ENCODE results near the gene ADGRD1. TPM values are rescaled to one million over a fixed set of nuclear protein-coding genes. Genes with fewer than 3 reads are reported as not detected.

ADGRD1 gene
- total RNA-seq, 1 experiment from 2014 or later: 0.77 TPM

DNA sequence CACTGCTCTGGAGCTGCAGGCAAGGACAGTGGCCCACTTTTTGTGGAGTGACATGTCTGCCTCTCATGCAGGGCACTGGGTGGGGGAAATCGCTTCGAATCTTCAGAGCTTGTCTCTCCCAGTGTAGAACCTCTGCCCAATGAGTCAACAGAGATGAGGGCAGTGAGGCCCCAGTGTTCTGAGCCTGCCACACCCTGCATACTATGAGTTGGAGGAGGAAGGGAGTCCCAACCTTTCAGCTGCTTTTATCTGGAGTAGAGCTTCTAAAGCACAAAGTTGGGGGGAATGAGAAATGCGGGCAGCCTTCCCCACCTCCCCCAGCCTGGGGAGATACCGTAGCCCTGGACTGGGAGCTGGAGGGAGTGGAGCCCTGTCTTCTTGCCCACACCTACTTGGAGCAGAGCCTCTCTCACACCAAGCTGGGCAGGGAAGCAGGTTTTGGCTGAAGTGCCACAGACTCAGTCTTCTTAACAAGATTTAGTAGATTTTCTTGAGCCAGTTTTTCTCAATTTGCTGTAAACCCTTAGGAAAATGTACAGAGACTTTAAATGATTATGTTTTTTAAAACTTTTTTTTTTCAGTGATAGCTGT is 159.1 kb downstream of the ADGRD1 start:
- no peaks in the 10 kb centered on the region for H3K36me3 Mint-ChIP-seq
- peaks cover 4% of the 10 kb centered on the region; the same call in 1 of the 2 replicates for H3K27me3 Mint-ChIP-seq (ENCODE audit: low read depth)
- H3K9me3 Mint-ChIP-seq: no peaks in the 10 kb centered on the region
- CTCF ChIA-PET: interaction anchor here (1.2 to 9.1 kb wide), 4 partner anchors 7 to 197 kb away, joined by 6 to 98 read pairs (median 14); no protein-coding TSS in a partner anchor
- no peak for ATAC-seq
- no peak overlapping the region for H3K4me3 Mint-ChIP-seq
- peaks cover 13% of the 10 kb centered on the region for H3K4me1 Mint-ChIP-seq
- POLR2A ChIA-PET: no interaction called here
- no peak for DNase-seq (ENCODE audit: low spot score)
- no peak for TF ChIP-seq FOXK1 (CRISPR knock-in tag; IDR thresholded peaks at IDR 0.05)
- no peak for TF ChIP-seq NR3C1 (CRISPR knock-in tag; conservative IDR thresholded peaks at IDR 0.05; ENCODE audit: low read depth)
- no peak for TF ChIP-seq ATF1 (CRISPR knock-in tag; IDR thresholded peaks at IDR 0.05)
- TF ChIP-seq, protein P1, sequence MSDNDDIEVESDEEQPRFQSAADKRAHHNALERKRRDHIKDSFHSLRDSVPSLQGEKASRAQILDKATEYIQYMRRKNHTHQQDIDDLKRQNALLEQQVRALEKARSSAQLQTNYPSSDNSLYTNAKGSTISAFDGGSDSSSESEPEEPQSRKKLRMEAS (CRISPR knock-in tag; IDR thresholded peaks at IDR 0.05): no peak
- TF ChIP-seq, protein P2, sequence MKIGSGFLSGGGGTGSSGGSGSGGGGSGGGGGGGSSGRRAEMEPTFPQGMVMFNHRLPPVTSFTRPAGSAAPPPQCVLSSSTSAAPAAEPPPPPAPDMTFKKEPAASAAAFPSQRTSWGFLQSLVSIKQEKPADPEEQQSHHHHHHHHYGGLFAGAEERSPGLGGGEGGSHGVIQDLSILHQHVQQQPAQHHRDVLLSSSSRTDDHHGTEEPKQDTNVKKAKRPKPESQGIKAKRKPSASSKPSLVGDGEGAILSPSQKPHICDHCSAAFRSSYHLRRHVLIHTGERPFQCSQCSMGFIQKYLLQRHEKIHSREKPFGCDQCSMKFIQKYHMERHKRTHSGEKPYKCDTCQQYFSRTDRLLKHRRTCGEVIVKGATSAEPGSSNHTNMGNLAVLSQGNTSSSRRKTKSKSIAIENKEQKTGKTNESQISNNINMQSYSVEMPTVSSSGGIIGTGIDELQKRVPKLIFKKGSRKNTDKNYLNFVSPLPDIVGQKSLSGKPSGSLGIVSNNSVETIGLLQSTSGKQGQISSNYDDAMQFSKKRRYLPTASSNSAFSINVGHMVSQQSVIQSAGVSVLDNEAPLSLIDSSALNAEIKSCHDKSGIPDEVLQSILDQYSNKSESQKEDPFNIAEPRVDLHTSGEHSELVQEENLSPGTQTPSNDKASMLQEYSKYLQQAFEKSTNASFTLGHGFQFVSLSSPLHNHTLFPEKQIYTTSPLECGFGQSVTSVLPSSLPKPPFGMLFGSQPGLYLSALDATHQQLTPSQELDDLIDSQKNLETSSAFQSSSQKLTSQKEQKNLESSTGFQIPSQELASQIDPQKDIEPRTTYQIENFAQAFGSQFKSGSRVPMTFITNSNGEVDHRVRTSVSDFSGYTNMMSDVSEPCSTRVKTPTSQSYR (CRISPR knock-in tag; IDR thresholded peaks at IDR 0.05): no peak
- TF ChIP-seq SOX15 (CRISPR knock-in tag; IDR thresholded peaks at IDR 0.05): no peak
- TF ChIP-seq, protein P3, sequence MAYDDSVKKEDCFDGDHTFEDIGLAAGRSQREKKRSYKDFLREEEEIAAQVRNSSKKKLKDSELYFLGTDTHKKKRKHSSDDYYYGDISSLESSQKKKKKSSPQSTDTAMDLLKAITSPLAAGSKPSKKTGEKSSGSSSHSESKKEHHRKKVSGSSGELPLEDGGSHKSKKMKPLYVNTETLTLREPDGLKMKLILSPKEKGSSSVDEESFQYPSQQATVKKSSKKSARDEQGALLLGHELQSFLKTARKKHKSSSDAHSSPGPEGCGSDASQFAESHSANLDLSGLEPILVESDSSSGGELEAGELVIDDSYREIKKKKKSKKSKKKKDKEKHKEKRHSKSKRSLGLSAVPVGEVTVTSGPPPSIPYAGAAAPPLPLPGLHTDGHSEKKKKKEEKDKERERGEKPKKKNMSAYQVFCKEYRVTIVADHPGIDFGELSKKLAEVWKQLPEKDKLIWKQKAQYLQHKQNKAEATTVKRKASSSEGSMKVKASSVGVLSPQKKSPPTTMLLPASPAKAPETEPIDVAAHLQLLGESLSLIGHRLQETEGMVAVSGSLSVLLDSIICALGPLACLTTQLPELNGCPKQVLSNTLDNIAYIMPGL (CRISPR knock-in tag; IDR thresholded peaks at IDR 0.05): no peak
- no peak for TF ChIP-seq ZNF263 (CRISPR knock-in tag; IDR thresholded peaks at IDR 0.05; ENCODE audit: low read depth)
- TF ChIP-seq CREM (CRISPR knock-in tag; IDR thresholded peaks at IDR 0.05): no peak
- TF ChIP-seq GRHL2 (CRISPR knock-in tag; IDR thresholded peaks at IDR 0.05; ENCODE audit: insufficient replicate concordance, severe bottlenecking): no peak
- TF ChIP-seq, protein P4, sequence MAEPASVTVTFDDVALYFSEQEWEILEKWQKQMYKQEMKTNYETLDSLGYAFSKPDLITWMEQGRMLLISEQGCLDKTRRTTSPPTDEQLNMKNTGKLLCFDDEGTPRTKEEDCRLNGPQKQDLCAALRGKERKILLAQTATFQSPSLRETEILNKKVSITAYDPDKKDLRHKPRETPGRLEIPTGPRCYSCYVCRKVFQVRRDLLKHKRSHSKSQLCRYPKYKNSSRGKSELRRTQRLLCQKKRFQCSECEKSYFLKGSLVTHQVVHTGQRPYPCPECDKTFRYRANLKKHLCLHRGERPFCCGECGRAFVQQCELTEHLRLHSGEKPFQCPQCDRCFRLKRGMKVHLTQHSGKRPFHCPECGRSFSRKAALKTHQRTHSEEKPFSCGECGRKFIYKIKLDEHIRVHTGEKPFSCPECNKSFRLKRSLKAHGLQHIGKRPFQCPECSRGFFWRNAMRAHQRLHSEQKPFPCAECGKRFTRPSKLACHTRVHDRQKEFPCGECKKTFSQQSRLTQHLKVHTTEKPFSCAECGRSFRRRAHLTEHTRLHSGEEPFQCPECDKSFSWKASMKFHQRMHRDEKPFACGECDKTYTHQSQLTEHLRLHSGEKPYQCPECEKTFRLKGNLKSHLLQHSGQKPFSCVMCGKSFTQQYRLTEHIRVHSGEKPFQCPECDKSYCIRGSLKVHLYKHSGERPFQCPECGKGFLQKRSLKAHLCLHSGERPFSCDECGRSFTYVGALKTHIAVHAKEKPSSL (CRISPR knock-in tag; conservative IDR thresholded peaks at IDR 0.05): no peak
- no peak for TF ChIP-seq ZNF396 (CRISPR knock-in tag; IDR thresholded peaks at IDR 0.05; ENCODE audit: borderline replicate concordance)
- TF ChIP-seq RORB (CRISPR knock-in tag; IDR thresholded peaks at IDR 0.05): no peak
- TF ChIP-seq, protein P5, sequence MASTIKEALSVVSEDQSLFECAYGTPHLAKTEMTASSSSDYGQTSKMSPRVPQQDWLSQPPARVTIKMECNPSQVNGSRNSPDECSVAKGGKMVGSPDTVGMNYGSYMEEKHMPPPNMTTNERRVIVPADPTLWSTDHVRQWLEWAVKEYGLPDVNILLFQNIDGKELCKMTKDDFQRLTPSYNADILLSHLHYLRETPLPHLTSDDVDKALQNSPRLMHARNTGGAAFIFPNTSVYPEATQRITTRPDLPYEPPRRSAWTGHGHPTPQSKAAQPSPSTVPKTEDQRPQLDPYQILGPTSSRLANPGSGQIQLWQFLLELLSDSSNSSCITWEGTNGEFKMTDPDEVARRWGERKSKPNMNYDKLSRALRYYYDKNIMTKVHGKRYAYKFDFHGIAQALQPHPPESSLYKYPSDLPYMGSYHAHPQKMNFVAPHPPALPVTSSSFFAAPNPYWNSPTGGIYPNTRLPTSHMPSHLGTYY (CRISPR knock-in tag; IDR thresholded peaks at IDR 0.05): no peak
- TF ChIP-seq ZNF423 (CRISPR knock-in tag; IDR thresholded peaks at IDR 0.05): no peak
- TF ChIP-seq ZNF138 (CRISPR knock-in tag; conservative IDR thresholded peaks at IDR 0.05): no peak
- TF ChIP-seq, protein P6, sequence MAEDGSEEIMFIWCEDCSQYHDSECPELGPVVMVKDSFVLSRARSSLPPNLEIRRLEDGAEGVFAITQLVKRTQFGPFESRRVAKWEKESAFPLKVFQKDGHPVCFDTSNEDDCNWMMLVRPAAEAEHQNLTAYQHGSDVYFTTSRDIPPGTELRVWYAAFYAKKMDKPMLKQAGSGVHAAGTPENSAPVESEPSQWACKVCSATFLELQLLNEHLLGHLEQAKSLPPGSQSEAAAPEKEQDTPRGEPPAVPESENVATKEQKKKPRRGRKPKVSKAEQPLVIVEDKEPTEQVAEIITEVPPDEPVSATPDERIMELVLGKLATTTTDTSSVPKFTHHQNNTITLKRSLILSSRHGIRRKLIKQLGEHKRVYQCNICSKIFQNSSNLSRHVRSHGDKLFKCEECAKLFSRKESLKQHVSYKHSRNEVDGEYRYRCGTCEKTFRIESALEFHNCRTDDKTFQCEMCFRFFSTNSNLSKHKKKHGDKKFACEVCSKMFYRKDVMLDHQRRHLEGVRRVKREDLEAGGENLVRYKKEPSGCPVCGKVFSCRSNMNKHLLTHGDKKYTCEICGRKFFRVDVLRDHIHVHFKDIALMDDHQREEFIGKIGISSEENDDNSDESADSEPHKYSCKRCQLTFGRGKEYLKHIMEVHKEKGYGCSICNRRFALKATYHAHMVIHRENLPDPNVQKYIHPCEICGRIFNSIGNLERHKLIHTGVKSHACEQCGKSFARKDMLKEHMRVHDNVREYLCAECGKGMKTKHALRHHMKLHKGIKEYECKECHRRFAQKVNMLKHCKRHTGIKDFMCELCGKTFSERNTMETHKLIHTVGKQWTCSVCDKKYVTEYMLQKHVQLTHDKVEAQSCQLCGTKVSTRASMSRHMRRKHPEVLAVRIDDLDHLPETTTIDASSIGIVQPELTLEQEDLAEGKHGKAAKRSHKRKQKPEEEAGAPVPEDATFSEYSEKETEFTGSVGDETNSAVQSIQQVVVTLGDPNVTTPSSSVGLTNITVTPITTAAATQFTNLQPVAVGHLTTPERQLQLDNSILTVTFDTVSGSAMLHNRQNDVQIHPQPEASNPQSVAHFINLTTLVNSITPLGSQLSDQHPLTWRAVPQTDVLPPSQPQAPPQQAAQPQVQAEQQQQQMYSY (CRISPR knock-in tag; IDR thresholded peaks at IDR 0.05): no peak
- TF ChIP-seq, protein P7, sequence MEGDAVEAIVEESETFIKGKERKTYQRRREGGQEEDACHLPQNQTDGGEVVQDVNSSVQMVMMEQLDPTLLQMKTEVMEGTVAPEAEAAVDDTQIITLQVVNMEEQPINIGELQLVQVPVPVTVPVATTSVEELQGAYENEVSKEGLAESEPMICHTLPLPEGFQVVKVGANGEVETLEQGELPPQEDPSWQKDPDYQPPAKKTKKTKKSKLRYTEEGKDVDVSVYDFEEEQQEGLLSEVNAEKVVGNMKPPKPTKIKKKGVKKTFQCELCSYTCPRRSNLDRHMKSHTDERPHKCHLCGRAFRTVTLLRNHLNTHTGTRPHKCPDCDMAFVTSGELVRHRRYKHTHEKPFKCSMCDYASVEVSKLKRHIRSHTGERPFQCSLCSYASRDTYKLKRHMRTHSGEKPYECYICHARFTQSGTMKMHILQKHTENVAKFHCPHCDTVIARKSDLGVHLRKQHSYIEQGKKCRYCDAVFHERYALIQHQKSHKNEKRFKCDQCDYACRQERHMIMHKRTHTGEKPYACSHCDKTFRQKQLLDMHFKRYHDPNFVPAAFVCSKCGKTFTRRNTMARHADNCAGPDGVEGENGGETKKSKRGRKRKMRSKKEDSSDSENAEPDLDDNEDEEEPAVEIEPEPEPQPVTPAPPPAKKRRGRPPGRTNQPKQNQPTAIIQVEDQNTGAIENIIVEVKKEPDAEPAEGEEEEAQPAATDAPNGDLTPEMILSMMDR (IDR thresholded peaks at IDR 0.05): no peak
- TF ChIP-seq, protein P8, sequence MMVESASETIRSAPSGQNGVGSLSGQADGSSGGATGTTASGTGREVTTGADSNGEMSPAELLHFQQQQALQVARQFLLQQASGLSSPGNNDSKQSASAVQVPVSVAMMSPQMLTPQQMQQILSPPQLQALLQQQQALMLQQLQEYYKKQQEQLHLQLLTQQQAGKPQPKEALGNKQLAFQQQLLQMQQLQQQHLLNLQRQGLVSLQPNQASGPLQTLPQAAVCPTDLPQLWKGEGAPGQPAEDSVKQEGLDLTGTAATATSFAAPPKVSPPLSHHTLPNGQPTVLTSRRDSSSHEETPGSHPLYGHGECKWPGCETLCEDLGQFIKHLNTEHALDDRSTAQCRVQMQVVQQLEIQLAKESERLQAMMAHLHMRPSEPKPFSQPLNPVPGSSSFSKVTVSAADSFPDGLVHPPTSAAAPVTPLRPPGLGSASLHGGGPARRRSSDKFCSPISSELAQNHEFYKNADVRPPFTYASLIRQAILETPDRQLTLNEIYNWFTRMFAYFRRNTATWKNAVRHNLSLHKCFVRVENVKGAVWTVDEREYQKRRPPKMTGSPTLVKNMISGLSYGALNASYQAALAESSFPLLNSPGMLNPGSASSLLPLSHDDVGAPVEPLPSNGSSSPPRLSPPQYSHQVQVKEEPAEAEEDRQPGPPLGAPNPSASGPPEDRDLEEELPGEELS (CRISPR knock-in tag; IDR thresholded peaks at IDR 0.05): no peak
- TF ChIP-seq, protein P9, sequence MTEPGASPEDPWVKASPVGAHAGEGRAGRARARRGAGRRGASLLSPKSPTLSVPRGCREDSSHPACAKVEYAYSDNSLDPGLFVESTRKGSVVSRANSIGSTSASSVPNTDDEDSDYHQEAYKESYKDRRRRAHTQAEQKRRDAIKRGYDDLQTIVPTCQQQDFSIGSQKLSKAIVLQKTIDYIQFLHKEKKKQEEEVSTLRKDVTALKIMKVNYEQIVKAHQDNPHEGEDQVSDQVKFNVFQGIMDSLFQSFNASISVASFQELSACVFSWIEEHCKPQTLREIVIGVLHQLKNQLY (CRISPR knock-in tag; IDR thresholded peaks at IDR 0.05): no peak
- H3K27ac Mint-ChIP-seq: no peak overlapping the region

Data from WTC11 (cell line).